K562 (cell line): ENCODE results near the gene RNASEH2A. TPM values are rescaled to one million over a fixed set of nuclear protein-coding genes. Genes with fewer than 3 reads are reported as not detected.
A peak's percentile ranks its signal among the peaks of the same experiment; 100 is the strongest.

Experiments
- ARHGAP35 ChIP-seq: fragments of 450-650 bp; IDR thresholded peaks from 2 replicates; pipeline ENCODE4 v1.6.1; 2018; ENCODE audit not compliant: partially characterized antibody
- CREB1 ChIP-seq, 2 experiments: sonication (generic) in 1 of 2; formaldehyde crosslinking in 1 of 2; IDR thresholded peaks; 2 replicates each; pipeline versions ENCODE4 v1.6.1 to v1.8.0; 2012 to 2022; ENCODE audit warnings: inconsistent platforms in 1 of 2, mild to moderate bottlenecking in 1 of 2, missing genetic modification reagents in 1 of 2, moderate library complexity in 1 of 2
- GABPA ChIP-seq: fragments of 200-800 bp; sonication (Bioruptor generic); conservative IDR thresholded peaks from 2 replicates; pipeline ENCODE4 v1.6.1; 2016; ENCODE audit warnings: low read depth, missing genetic modification characterization, missing compliant biosample characterization
- NRF1 ChIP-seq, 2 experiments: fragments of 450-650 bp; IDR thresholded peaks in 1 of 2; conservative IDR thresholded peaks in 1 of 2; 2 replicates each; pipeline ENCODE4 v1.6.1; 2014; ENCODE audit warnings: mild to moderate bottlenecking in 2 of 2
- PRDM10 ChIP-seq: fragments of 450-650 bp; IDR thresholded peaks from 2 replicates; pipeline ENCODE4 v1.6.1; 2018; ENCODE audit not compliant: partially characterized antibody
- TAF1 ChIP-seq: IDR thresholded peaks from 2 replicates; pipeline ENCODE4 v1.6.1; 2011; ENCODE audit warnings: mild to moderate bottlenecking, low read length, moderate library complexity; ENCODE audit not compliant: insufficient read depth, control insufficient read depth, severe bottlenecking; ENCODE audit errors: extremely low read depth
- XRCC5 ChIP-seq: fragments of 200-400 bp; formaldehyde crosslinking; IDR thresholded peaks from 2 replicates; pipeline ENCODE4 v1.6.1; 2017; ENCODE audit warnings: low read depth, mild to moderate bottlenecking, low read length
- ZBTB40 ChIP-seq, 2 experiments: fragments of 450-650 bp in 1 of 2; sonication (generic) in 1 of 2; formaldehyde crosslinking in 1 of 2; IDR thresholded peaks; 2 replicates each; pipeline versions ENCODE4 v1.7.1 to v1.9.0; 2016 to 2022; ENCODE audit warnings: inconsistent platforms in 1 of 2, mild to moderate bottlenecking in 1 of 2, missing genetic modification reagents in 1 of 2
- ZNF253 ChIP-seq: fragments of 250-450 bp; sonication (Bioruptor Pico); conservative IDR thresholded peaks from 2 replicates; pipeline ENCODE4 v1.6.1; 2021; ENCODE audit warnings: mild to moderate bottlenecking
- ZNF707 ChIP-seq: fragments of 250-450 bp; sonication (Bioruptor Pico); conservative IDR thresholded peaks from 2 replicates; pipeline ENCODE4 v1.8.0; 2022; ENCODE audit warnings: inconsistent platforms, mild to moderate bottlenecking, moderate library complexity
- ZNF766 ChIP-seq: fragments of 200-800 bp; sonication (Bioruptor generic); conservative IDR thresholded peaks from 2 replicates; pipeline ENCODE4 v1.6.1; 2016; ENCODE audit warnings: missing genetic modification characterization, missing compliant biosample characterization
- polyA plus RNA-seq, 8 experiments: library from polyadenylated mRNA; depleted of rRNA in 4 of 8; stranded (reverse) in 5 of 8; unstranded in 3 of 8; fragments of >200 nt; fragmentation: Nextera tagmentation in 2 of 8; fragmentation: Illumina TruSeq in 1 of 8; extraction: Ambion mirVana in 2 of 8; extraction: Trizol in 1 of 8; gene quantifications; 2 replicates each; pipeline versions ENCODE4 v1.2.1 to v1.2.3, GENCODE V29; 2011 to 2014; ENCODE audit warnings: inconsistent platforms in 1 of 8, missing spikeins in 1 of 8
- total RNA-seq, 7 experiments: library from RNA; depleted of rRNA in 6 of 7; stranded (reverse); fragments of >200 nt in 6 of 7; fragmentation: Illumina TruSeq in 2 of 7; extraction: Trizol in 2 of 7; gene quantifications; 2 replicates each; pipeline versions ENCODE4 v1.2.1 to v1.2.3, GENCODE V29; 2011 to 2021; ENCODE audit warnings: low replicate concordance in 1 of 7

The RNASEH2A gene
- total and polyA plus RNA-seq, 9 of the 15 experiments (the other 6 are each of a cell fraction or from before 2014, with no cell fraction given): 22.3 to 78.0 (median 61.7) TPM

- peak; percentile 63 for TF ChIP-seq GABPA
- TF ChIP-seq ZNF707 (CRISPR knock-in tag): no peak
- no peak for TF ChIP-seq ZNF253 (CRISPR knock-in tag)
- peak; percentile 69 to 71 for TF ChIP-seq NRF1 (conservative IDR thresholded peaks at IDR 0.05 in 1 of 2, IDR thresholded peaks at IDR 0.05 in 1 of 2)
- 0 out of 2 replicates have a peak, but pooled peaks have one; percentile 27 for TF ChIP-seq ZNF766 (CRISPR knock-in tag)
- TF ChIP-seq PRDM10: peak; percentile 85
- no peak for TF ChIP-seq XRCC5
- TF ChIP-seq ZBTB40 (IDR thresholded peaks at IDR 0.05): peak; percentile 49
- no peak for TF ChIP-seq ZBTB40 (CRISPR knock-in tag; IDR thresholded peaks at IDR 0.05)
- TF ChIP-seq CREB1 (IDR thresholded peaks at IDR 0.05): no peak
- 0 out of 2 replicates have a peak, but pooled peaks have one; percentile 40 for TF ChIP-seq CREB1 (CRISPR knock-in tag; IDR thresholded peaks at IDR 0.05)
- peak; percentile 15 for TF ChIP-seq TAF1
- no peak for TF ChIP-seq ARHGAP35
These were observed 28.1 kb upstream of the RNASEH2A start (continued) for GRCh38 chr19:12778017-12778904.
